HepG2 (cell line): Measurements from ENCODE around the gene ANKRD53. TPM values are rescaled to one million over a fixed set of nuclear protein-coding genes. Genes with fewer than 3 reads are reported as not detected.

ENCODE experiments used
- AKAP8 ChIP-seq: sonication (generic); formaldehyde crosslinking; IDR thresholded peaks from 2 replicates; pipeline ENCODE4 v1.5.1; 2020; ENCODE audit warnings: mild to moderate bottlenecking, missing genetic modification reagents
- CCDC6 ChIP-seq: sonication (generic); formaldehyde crosslinking; IDR thresholded peaks from 2 replicates; pipeline ENCODE4 v1.8.1; 2022; ENCODE audit warnings: mild to moderate bottlenecking, missing genetic modification reagents, moderate library complexity
- CERS6 ChIP-seq: sonication (generic); formaldehyde crosslinking; IDR thresholded peaks from 2 replicates; pipeline ENCODE4 v1.5.0; 2020; ENCODE audit warnings: missing genetic modification reagents
- FOXC1 ChIP-seq: sonication (generic); formaldehyde crosslinking; IDR thresholded peaks from 2 replicates; pipeline ENCODE4 v1.8.0; 2022; ENCODE audit warnings: mild to moderate bottlenecking, missing genetic modification reagents, borderline replicate concordance
- GABPA ChIP-seq, 2 experiments: IDR thresholded peaks; 2 replicates each; pipeline ENCODE4 v1.6.1; 2011 to 2016; ENCODE audit warnings: low read depth in 2 of 2, low read length in 1 of 2, missing biosample characterization in 1 of 2, missing genetic modification characterization in 1 of 2
- HNF4G ChIP-seq, 2 experiments: sonication (generic) in 1 of 2; formaldehyde crosslinking in 1 of 2; IDR thresholded peaks; 2 replicates each; pipeline versions ENCODE4 v1.4.0 to v1.6.1; 2011 to 2020; ENCODE audit warnings: borderline replicate concordance in 2 of 2, low read depth in 2 of 2, mild to moderate bottlenecking in 2 of 2, low read length in 1 of 2, missing genetic modification reagents in 1 of 2, moderate library complexity in 1 of 2
- KLF6 ChIP-seq: IDR thresholded peaks from 2 replicates; pipeline ENCODE4 v1.8.0; 2016; ENCODE audit warnings: missing biosample characterization, missing genetic modification reagents
- KMT2A ChIP-seq: sonication (generic); formaldehyde crosslinking; IDR thresholded peaks from 2 replicates; pipeline ENCODE4 v1.4.0; 2020; ENCODE audit warnings: missing genetic modification reagents
- MED1 ChIP-seq: sonication (generic); formaldehyde crosslinking; IDR thresholded peaks from 2 replicates; pipeline ENCODE4 v1.4.0; 2020; ENCODE audit warnings: missing genetic modification reagents
- MTF2 ChIP-seq: sonication (generic); formaldehyde crosslinking; IDR thresholded peaks from 2 replicates; pipeline ENCODE4 v1.5.0; 2020; ENCODE audit warnings: missing genetic modification reagents, borderline replicate concordance
- NR2F1 ChIP-seq, 2 experiments: fragments of 450-650 bp in 1 of 2; formaldehyde crosslinking in 1 of 2; IDR thresholded peaks; 2 replicates each; pipeline versions ENCODE4 v1.5.0 to v1.6.1; 2016 to 2020; ENCODE audit warnings: mild to moderate bottlenecking in 1 of 2, missing compliant biosample characterization in 1 of 2, missing genetic modification reagents in 1 of 2, moderate library complexity in 1 of 2
- PCBP1 ChIP-seq: fragments of 200-400 bp; formaldehyde crosslinking; IDR thresholded peaks from 2 replicates; pipeline ENCODE4 v1.6.1; 2017; ENCODE audit warnings: mild to moderate bottlenecking, low read depth, low read length, borderline replicate concordance
- POLR2AphosphoS5 ChIP-seq: IDR thresholded peaks from 2 replicates; pipeline ENCODE4 v1.6.1; 2012; ENCODE audit warnings: low read depth, low read length
- TOPORS ChIP-seq: sonication (generic); formaldehyde crosslinking; IDR thresholded peaks from 2 replicates; pipeline ENCODE4 v1.8.0; 2023; ENCODE audit warnings: mild to moderate bottlenecking, missing genetic modification reagents
- ZBTB7B ChIP-seq: sonication (generic); formaldehyde crosslinking; IDR thresholded peaks from 2 replicates; pipeline ENCODE4 v1.4.0; 2020; ENCODE audit warnings: missing genetic modification reagents
- ZFP37 ChIP-seq: sonication (generic); formaldehyde crosslinking; IDR thresholded peaks from 2 replicates; pipeline ENCODE4 v1.4.0; 2020; ENCODE audit warnings: missing genetic modification reagents, borderline replicate concordance
- ZNF124 ChIP-seq: sonication (generic); formaldehyde crosslinking; IDR thresholded peaks from 2 replicates; pipeline ENCODE4 v1.4.0; 2020; ENCODE audit warnings: missing genetic modification reagents
- ZNF20 ChIP-seq: sonication (generic); formaldehyde crosslinking; IDR thresholded peaks from 2 replicates; pipeline ENCODE4 v1.4.0; 2020; ENCODE audit warnings: mild to moderate bottlenecking, moderate library complexity, missing genetic modification reagents
- ZNF205 ChIP-seq: IDR thresholded peaks from 2 replicates; pipeline ENCODE4 v1.6.1; 2018; ENCODE audit warnings: missing biosample characterization, missing genetic modification reagents
- ZNF296 ChIP-seq: sonication (generic); formaldehyde crosslinking; conservative IDR thresholded peaks from 2 replicates; pipeline ENCODE4 v1.5.0; 2020; ENCODE audit warnings: mild to moderate bottlenecking, missing genetic modification reagents
- ZNF3 ChIP-seq: IDR thresholded peaks from 2 replicates; pipeline ENCODE4 v1.7.0; 2017; ENCODE audit warnings: inconsistent platforms
- ZNF331 ChIP-seq: sonication (generic); formaldehyde crosslinking; IDR thresholded peaks from 2 replicates; pipeline ENCODE4 v1.4.0; 2020; ENCODE audit warnings: missing genetic modification reagents
- ZNF574 ChIP-seq: sonication (generic); formaldehyde crosslinking; IDR thresholded peaks from 2 replicates; pipeline ENCODE4 v1.4.0; 2020; ENCODE audit warnings: missing genetic modification reagents
- ZNF576 ChIP-seq: sonication (generic); formaldehyde crosslinking; IDR thresholded peaks from 2 replicates; pipeline ENCODE4 v1.4.0; 2020; ENCODE audit warnings: mild to moderate bottlenecking, missing genetic modification reagents
- ZNF747 ChIP-seq: sonication (generic); formaldehyde crosslinking; IDR thresholded peaks from 2 replicates; pipeline ENCODE4 v1.8.1; 2023; ENCODE audit warnings: missing genetic modification reagents, mild to moderate bottlenecking, borderline replicate concordance
- polyA plus RNA-seq, 8 experiments: library from polyadenylated mRNA; depleted of rRNA in 3 of 8; stranded (reverse) in 7 of 8; unstranded in 1 of 8; fragments of >200 nt; fragmentation: Illumina TruSeq in 4 of 8; extraction: Trizol in 4 of 8; gene quantifications; 2 replicates each; pipeline versions ENCODE4 v1.2.1 to v1.2.3, GENCODE V29; 2011 to 2016; ENCODE audit warnings: low read depth in 4 of 8, missing spikeins in 1 of 8, mixed read lengths in 1 of 8; ENCODE audit not compliant: insufficient read depth in 1 of 8
- total RNA-seq, 5 experiments: library from RNA; depleted of rRNA; stranded (reverse); fragments of >200 nt; fragmentation: Illumina TruSeq; extraction: Trizol; gene quantifications; 2 replicates each; pipeline ENCODE4 v1.2.3, GENCODE V29; 2016; ENCODE audit warnings: low read depth in 1 of 5

ANKRD53 gene
- total and polyA plus RNA-seq, 2 of the 13 experiments (the other 11 are each of a cell fraction or from before 2014, with no cell fraction given): 0.15 TPM; not detected in 1

DNA sequence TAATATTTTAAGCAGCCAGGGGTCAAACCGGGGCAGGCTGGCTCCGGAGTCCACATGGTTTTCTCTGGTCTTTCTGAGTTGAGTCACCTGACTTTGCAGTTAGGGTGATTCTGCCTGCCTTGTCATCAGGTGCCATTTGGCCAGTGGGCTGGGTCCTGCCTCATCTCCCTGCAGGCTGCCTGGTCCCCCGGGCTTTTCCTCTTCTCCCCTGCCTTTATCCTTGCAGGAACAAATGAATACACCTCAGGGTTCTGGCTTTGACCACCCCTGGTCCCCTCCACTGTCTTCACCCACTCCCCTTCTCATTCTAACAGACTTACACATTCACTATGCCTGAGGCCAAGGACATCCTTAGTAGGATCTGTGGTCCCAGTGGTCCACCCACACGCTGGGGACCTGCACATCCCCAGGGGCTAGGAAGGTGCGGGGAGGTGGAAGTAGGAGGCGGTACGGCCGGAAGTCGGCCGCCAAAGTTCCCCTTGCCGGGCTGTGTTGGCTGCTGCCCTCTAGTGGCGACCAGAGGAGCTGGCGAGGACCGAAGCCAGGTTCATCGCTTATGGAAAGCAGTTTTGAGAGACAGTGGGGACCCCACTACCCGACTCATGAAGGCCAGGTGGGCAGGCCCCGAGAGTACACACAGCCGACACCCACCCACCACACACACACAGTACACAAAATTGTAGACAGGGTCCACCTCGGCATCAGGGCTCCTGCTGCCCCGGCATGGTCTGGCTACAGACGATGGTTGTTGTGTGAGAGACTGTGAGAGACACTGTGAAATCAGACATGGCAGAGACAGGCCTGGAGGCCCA lies 22.6 kb downstream of the ANKRD53 start (continued):
- peak; percentile 96 for TF ChIP-seq ZNF574 (CRISPR knock-in tag)
- 0 out of 2 replicates have a peak, but pooled peaks have one; percentile 24 for TF ChIP-seq KMT2A (CRISPR knock-in tag)
- peak; percentile 87 for TF ChIP-seq POLR2AphosphoS5
- TF ChIP-seq FOXC1 (CRISPR knock-in tag): peak; percentile 90
- TF ChIP-seq ZNF205 (CRISPR knock-in tag): no peak; the same call in 1 of the 2 replicates
- TF ChIP-seq ZNF296 (CRISPR knock-in tag): no peak
- no peak for TF ChIP-seq ZNF576
- TF ChIP-seq CERS6 (CRISPR knock-in tag): no peak
- peak; percentile 79 for TF ChIP-seq TOPORS (CRISPR knock-in tag)
- no peak for TF ChIP-seq MTF2 (CRISPR knock-in tag)
- TF ChIP-seq CCDC6 (CRISPR knock-in tag): peak; percentile 51; the same call in 1 of the 2 replicates
- TF ChIP-seq AKAP8: no peak
- TF ChIP-seq MED1 (CRISPR knock-in tag): peak; percentile 67
- TF ChIP-seq ZBTB7B (CRISPR knock-in tag): peak; percentile 89
- no peak for TF ChIP-seq PCBP1
- peak; percentile 62; the same call in 1 of the 2 replicates for TF ChIP-seq ZNF331
- 0 out of 2 replicates have a peak, but pooled peaks have one; percentile 59 for TF ChIP-seq ZNF747
- TF ChIP-seq KLF6: peak; percentile 62; the same call in 1 of the 2 replicates
- no peak for TF ChIP-seq ZNF3 (CRISPR knock-in tag)
- 0 out of 2 replicates have a peak, but pooled peaks have one; percentile 11 for TF ChIP-seq ZFP37 (CRISPR knock-in tag)
- TF ChIP-seq ZNF20 (CRISPR knock-in tag): no peak
- peak; percentile 80 for TF ChIP-seq GABPA (IDR thresholded peaks at IDR 0.05; ENCODE audit: low read depth, low read length)
- TF ChIP-seq GABPA (CRISPR knock-in tag; IDR thresholded peaks at IDR 0.05; ENCODE audit: low read depth): peak; percentile 92
- peak; percentile 87; the same call in 1 of the 2 replicates for TF ChIP-seq ZNF124
- no peak for TF ChIP-seq HNF4G (IDR thresholded peaks at IDR 0.05; ENCODE audit: borderline replicate concordance, low read depth, low read length)
- no peak for TF ChIP-seq HNF4G (CRISPR knock-in tag; IDR thresholded peaks at IDR 0.05; ENCODE audit: borderline replicate concordance, low read depth)
- no peak for TF ChIP-seq NR2F1 (CRISPR knock-in tag; IDR thresholded peaks at IDR 0.05)
